Endothelial cell of umbilical vein (primary cell): Measurements from ENCODE around the gene RPL10A. TPM values are rescaled to one million over a fixed set of nuclear protein-coding genes. Genes with fewer than 3 reads are reported as not detected.

Experiments
- BruUV-seq: library from RNA; stranded (reverse); fragments of 400-500 nt; replicated peaks from 2 replicates; lab custom pipeline; 2021; lab: Mats Ljungman, UMichigan
- CTCF ChIA-PET: fragments of 300-600, 350-600 bp; sonication (Branson Sonifier 250); formaldehyde crosslinking; loops from one replicate; lab custom pipeline; 2021; ENCODE audit warnings: antibody characterized with exemption, inconsistent platforms; lab: Charles Lee
- POLR2A ChIA-PET: fragments of 300-600, 350-600 bp; sonication (Branson Sonifier 250); formaldehyde crosslinking; loops from one replicate; lab custom pipeline; 2021; ENCODE audit warnings: antibody characterized with exemption, inconsistent platforms; lab: Charles Lee
- DNase-seq: peaks from one replicate; pipeline ENCODE4 v3.0.0-alpha.2; 2011; ENCODE audit warnings: low read depth, low spot score
- FAIRE-seq: peaks from 2 replicates; lab custom pipeline; 2011; peaks lifted over from hg19 to GRCh38; lab: Jason Lieb, UNC
- H2AFZ ChIP-seq: 2 replicates; pipeline ENCODE4 v1.6.0; 2012; ENCODE audit warnings: low read depth, low read length, control low read depth, inconsistent platforms
- H3K27ac ChIP-seq: 2 replicates; pipeline ENCODE4 v1.5.1; 2011; ENCODE audit warnings: low read depth, mild to moderate bottlenecking, control low read depth, low read length, moderate library complexity; ENCODE audit not compliant: insufficient read depth
- H3K27me3 ChIP-seq, 2 experiments: 2 replicates each; pipeline versions ENCODE4 v1.6.0 to v1.6.1; 2011; ENCODE audit warnings: low read length in 2 of 2, mixed read lengths in 1 of 2; ENCODE audit not compliant: control insufficient read depth in 2 of 2, insufficient read depth in 2 of 2
- H3K36me3 ChIP-seq, 2 experiments: 2 replicates in 1 of 2; 3 replicates in 1 of 2; pipeline ENCODE4 v1.5.1; 2011; ENCODE audit warnings: low read length in 2 of 2, mild to moderate bottlenecking in 1 of 2, moderate library complexity in 1 of 2; ENCODE audit not compliant: control insufficient read depth in 2 of 2, insufficient read depth in 2 of 2; ENCODE audit errors: extremely low read depth in 1 of 2
- H3K4me1 ChIP-seq: 3 replicates; pipeline ENCODE4 v1.5.1; 2011; ENCODE audit warnings: mild to moderate bottlenecking, low read length; ENCODE audit not compliant: control insufficient read depth, insufficient read depth; ENCODE audit errors: extremely low read depth
- H3K4me2 ChIP-seq: 2 replicates; pipeline ENCODE4 v1.6.1; 2011; ENCODE audit warnings: low read length, control low read depth, mixed read lengths; ENCODE audit not compliant: insufficient read depth
- H3K4me3 ChIP-seq, 3 experiments: fragments of 200-600 bp in 1 of 3; sonication (generic), shearing (Covaris generic) in 1 of 3; replicated peaks in 1 of 3; 2 replicates each; pipeline ENCODE4 v1.5.1; 2011 to 2016; ENCODE audit warnings: control low read depth in 3 of 3, low read length in 3 of 3, mild to moderate bottlenecking in 2 of 3, inconsistent platforms in 1 of 3, low read depth in 1 of 3, moderate library complexity in 1 of 3; ENCODE audit not compliant: insufficient read depth in 1 of 3
- H3K79me2 ChIP-seq: 2 replicates; pipeline ENCODE4 v1.6.0; 2012; ENCODE audit warnings: low read length, inconsistent platforms; ENCODE audit not compliant: control insufficient read depth, insufficient read depth
- H3K9ac ChIP-seq: replicated peaks from 2 replicates; pipeline ENCODE3; 2011; ENCODE audit warnings: low read length, control low read depth; ENCODE audit not compliant: insufficient read depth; ENCODE audit errors: extremely low read depth
- H3K9me1 ChIP-seq: replicated peaks from 3 replicates; pipeline ENCODE4 v1.6.0; 2011; ENCODE audit warnings: mild to moderate bottlenecking, low read length; ENCODE audit not compliant: control insufficient read depth, insufficient read depth; ENCODE audit errors: extremely low read depth
- H3K9me3 ChIP-seq: replicated peaks from 2 replicates; pipeline ENCODE4 v1.5.1; 2012; ENCODE audit warnings: low read length, inconsistent platforms; ENCODE audit not compliant: control insufficient read depth, insufficient read depth
- H4K20me1 ChIP-seq: replicated peaks from 2 replicates; pipeline ENCODE3; 2011; ENCODE audit warnings: mild to moderate bottlenecking, low read length; ENCODE audit not compliant: control insufficient read depth, insufficient read depth; ENCODE audit errors: extremely low read depth
- EZH2 ChIP-seq: IDR thresholded peaks from 2 replicates; pipeline ENCODE4 v1.6.1; 2012; ENCODE audit warnings: borderline replicate concordance, low read depth, mild to moderate bottlenecking, moderate library complexity, low read length, inconsistent platforms; ENCODE audit not compliant: severe bottlenecking
- FOS ChIP-seq: IDR thresholded peaks from 2 replicates; pipeline ENCODE4 v1.6.1; 2011; ENCODE audit warnings: mild to moderate bottlenecking, low read length, moderate library complexity, borderline replicate concordance; ENCODE audit not compliant: insufficient read depth
- GATA2 ChIP-seq: IDR thresholded peaks from 2 replicates; pipeline ENCODE4 v1.7.0; 2011; ENCODE audit warnings: low read depth, mild to moderate bottlenecking, moderate library complexity, mixed read lengths, low read length; ENCODE audit not compliant: insufficient read length, insufficient read depth
- JUN ChIP-seq: IDR thresholded peaks from 2 replicates; pipeline ENCODE4 v1.6.1; 2011; ENCODE audit warnings: borderline replicate concordance, low read depth; ENCODE audit not compliant: insufficient read length, insufficient read depth
- MAX ChIP-seq: IDR thresholded peaks from 2 replicates; pipeline ENCODE4 v1.6.1; 2011; ENCODE audit not compliant: insufficient read depth, insufficient read length
- MYC ChIP-seq: IDR thresholded peaks from one replicate; pipeline ENCODE4 v1.6.1; 2011; ENCODE audit warnings: mild to moderate bottlenecking, low read depth, low read length
- POLR2A ChIP-seq: IDR thresholded peaks from 2 replicates; pipeline ENCODE4 v1.6.1; 2012; ENCODE audit warnings: low read depth, mild to moderate bottlenecking, control low read depth, low read length
- POLR2AphosphoS5 ChIP-seq: IDR thresholded peaks from 2 replicates; pipeline ENCODE4 v1.6.1; 2012; ENCODE audit warnings: low read depth, mild to moderate bottlenecking, control low read depth, low read length, moderate library complexity; ENCODE audit not compliant: insufficient read depth
- dilution Hi-C: fragments of 300-500 bp; cut with MboI; formaldehyde crosslinking; loops from one replicate; pipeline ENCODE4 v1.15.0; 2019; ENCODE audit warnings: low sequenced_read_pairs; ENCODE audit not compliant: extremely low pct_ligation_motif_present
- intact Hi-C: fragments of 100-400 bp; cut with micrococcal nuclease; formaldehyde crosslinking; loops from one replicate; pipeline ENCODE4 v1.10.0; 2022
- polyA plus RNA-seq, 4 experiments: library from polyadenylated mRNA; depleted of rRNA in 3 of 4; stranded (reverse) in 3 of 4; unstranded in 1 of 4; fragments of >200 nt; gene quantifications; 2 replicates each; pipeline versions ENCODE4 v1.2.1 to v1.2.3, GENCODE V29; 2011 to 2012; ENCODE audit warnings: missing spikeins in 1 of 4
- total RNA-seq: library from RNA; stranded (reverse); gene quantifications from 2 replicates; pipeline ENCODE4 v1.2.3, GENCODE V29; 2021
- TF ChIP-seq, protein P1 (sequence below), 2 donors: IDR thresholded peaks; 1 replicate in 1 of 2; 2 replicates in 1 of 2; pipeline ENCODE4 v1.5.1; 2011; ENCODE audit warnings: low read length in 2 of 2, mild to moderate bottlenecking in 2 of 2, moderate library complexity in 2 of 2, control low read depth in 1 of 2, inconsistent platforms in 1 of 2, low read depth in 1 of 2; ENCODE audit not compliant: insufficient read depth in 1 of 2; ENCODE audit errors: extremely low read depth in 1 of 2

The RPL10A gene
- total and polyA plus RNA-seq, 2 donors (not counting 3 experiments of a cell fraction or from before 2014, with no cell fraction given) = 1,339 to 1,956 TPM

DNA sequence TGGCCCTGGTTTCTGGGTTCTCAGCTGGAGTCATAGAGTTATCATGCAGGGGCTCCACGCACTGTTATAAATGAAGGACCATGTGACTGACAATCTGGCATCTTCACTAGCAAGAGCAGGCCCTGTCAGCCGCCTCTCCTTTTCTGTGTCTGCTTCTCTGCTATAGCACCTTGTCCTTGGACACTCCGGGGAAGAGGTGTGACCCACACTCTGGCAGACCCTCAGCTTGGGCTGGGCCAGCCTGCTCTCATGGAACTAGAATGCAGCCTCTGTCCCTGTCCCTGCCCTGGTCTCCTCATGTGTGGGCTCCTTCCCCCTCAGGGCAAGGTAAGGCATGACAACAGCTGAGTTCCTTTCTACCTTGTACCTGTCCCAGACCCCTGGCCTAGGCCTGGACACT, 27.0 kb upstream of the RPL10A start:
- H3K36me3 ChIP-seq = no peaks in the 10 kb centered on the region
- no peak overlapping the region for H2AFZ ChIP-seq
- no peaks in the 10 kb centered on the region for H3K27me3 ChIP-seq
- H4K20me1 ChIP-seq = no peaks in the 10 kb centered on the region
- no peak overlapping the region for H3K27ac ChIP-seq
- H3K9me3 ChIP-seq = no peaks in the 10 kb centered on the region
- H3K79me2 ChIP-seq = no peaks in the 10 kb centered on the region
- no peak overlapping the region for H3K4me2 ChIP-seq
- DNase-seq = no peak
- dilution Hi-C loops = no loop called here
- intact Hi-C loops = no loop called here
- CTCF ChIA-PET = interaction anchor here (1.8 kb wide), 1 partner anchor 8 kb away, joined by 6 read pairs; no protein-coding TSS in a partner anchor
- no peak overlapping the region for H3K4me3 ChIP-seq
- FAIRE-seq = no peak
- H3K9me1 ChIP-seq = no peaks in the 10 kb centered on the region
- no TSS peak for BruUV-seq
- H3K9ac ChIP-seq = no peak overlapping the region
- no peaks in the 10 kb centered on the region for H3K4me1 ChIP-seq
- POLR2A ChIA-PET = no interaction called here
- TF ChIP-seq JUN (no peak), EZH2 (no peak), MYC (no peak), GATA2 (no peak), FOS (no peak), POLR2A (no peak), POLR2AphosphoS5 (no peak), MAX (no peak)
- TF ChIP-seq, protein P1, sequence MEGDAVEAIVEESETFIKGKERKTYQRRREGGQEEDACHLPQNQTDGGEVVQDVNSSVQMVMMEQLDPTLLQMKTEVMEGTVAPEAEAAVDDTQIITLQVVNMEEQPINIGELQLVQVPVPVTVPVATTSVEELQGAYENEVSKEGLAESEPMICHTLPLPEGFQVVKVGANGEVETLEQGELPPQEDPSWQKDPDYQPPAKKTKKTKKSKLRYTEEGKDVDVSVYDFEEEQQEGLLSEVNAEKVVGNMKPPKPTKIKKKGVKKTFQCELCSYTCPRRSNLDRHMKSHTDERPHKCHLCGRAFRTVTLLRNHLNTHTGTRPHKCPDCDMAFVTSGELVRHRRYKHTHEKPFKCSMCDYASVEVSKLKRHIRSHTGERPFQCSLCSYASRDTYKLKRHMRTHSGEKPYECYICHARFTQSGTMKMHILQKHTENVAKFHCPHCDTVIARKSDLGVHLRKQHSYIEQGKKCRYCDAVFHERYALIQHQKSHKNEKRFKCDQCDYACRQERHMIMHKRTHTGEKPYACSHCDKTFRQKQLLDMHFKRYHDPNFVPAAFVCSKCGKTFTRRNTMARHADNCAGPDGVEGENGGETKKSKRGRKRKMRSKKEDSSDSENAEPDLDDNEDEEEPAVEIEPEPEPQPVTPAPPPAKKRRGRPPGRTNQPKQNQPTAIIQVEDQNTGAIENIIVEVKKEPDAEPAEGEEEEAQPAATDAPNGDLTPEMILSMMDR (IDR thresholded peaks at IDR 0.05; ENCODE audit: extremely low read depth in 1 of 2, insufficient read depth in 1 of 2, low read depth in 1 of 2, low read length in 2 of 2) = no peak
